ENCODE data around the gene RBM25. TPM values are rescaled to one million over a fixed set of nuclear protein-coding genes. Genes with fewer than 3 reads are reported as not detected.

Gene RBM25
- total RNA-seq, 1 experiment from 2014 or later: 59.7 TPM

DNA sequence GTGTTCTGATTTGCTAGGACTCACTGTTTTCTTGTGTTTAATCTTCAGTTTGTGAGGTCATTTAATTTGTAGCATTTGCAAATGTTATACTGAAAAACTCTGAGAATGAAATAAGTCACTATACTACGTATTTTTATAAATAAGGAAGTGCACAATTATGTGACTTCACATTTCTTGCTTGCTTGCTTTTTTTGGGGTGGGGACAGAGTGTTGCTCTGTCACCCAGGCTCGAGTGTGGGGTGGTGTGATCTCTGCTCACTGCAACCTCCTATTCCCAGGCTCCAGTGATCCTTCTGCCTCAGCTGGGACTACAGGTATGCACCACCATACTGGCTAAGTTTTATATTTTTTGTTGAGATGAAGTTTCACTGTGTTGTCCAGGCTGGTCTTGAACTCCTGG lies 32.7 kb downstream of the RBM25 start:
- Histone ChIP-seq H3K27ac (ENCODE audit: low read length) (no peak overlapping the region), H3K9me3 (ENCODE audit: control insufficient read depth, insufficient read depth, low read depth, low read length) (no peaks in the 10 kb centered on the region), H3K36me3 (ENCODE audit: control insufficient read depth, insufficient read depth, low read length) (peaks cover 16% of the 10 kb centered on the region), H3K27me3 (ENCODE audit: control insufficient read depth, insufficient read depth, low read length) (no peaks in the 10 kb centered on the region), H3K4me3 (ENCODE audit: low read depth in 2 of 2, low read length in 2 of 2) (no peak overlapping the region), H3K4me1 (ENCODE audit: control insufficient read depth, insufficient read depth, low read length) (no peaks in the 10 kb centered on the region)
- DNase-seq (ENCODE audit: low read depth, low spot score) (no peak), ATAC-seq (no peak)
- POLR2A ChIA-PET: no interaction called here
- CTCF ChIA-PET: no interaction called here
- BruUV-seq (replicated peaks): no TSS peak
- TF ChIP-seq SIN3A (IDR thresholded peaks at IDR 0.05; ENCODE audit: borderline replicate concordance, insufficient read depth, low read depth, low read length) (no peak), TCF7L2 (IDR thresholded peaks at IDR 0.05; ENCODE audit: low read depth, low read length) (no peak), POLR2AphosphoS5 (IDR thresholded peaks at IDR 0.05; ENCODE audit: low read depth, low read length) (no peak)
- TF ChIP-seq, protein P1, sequence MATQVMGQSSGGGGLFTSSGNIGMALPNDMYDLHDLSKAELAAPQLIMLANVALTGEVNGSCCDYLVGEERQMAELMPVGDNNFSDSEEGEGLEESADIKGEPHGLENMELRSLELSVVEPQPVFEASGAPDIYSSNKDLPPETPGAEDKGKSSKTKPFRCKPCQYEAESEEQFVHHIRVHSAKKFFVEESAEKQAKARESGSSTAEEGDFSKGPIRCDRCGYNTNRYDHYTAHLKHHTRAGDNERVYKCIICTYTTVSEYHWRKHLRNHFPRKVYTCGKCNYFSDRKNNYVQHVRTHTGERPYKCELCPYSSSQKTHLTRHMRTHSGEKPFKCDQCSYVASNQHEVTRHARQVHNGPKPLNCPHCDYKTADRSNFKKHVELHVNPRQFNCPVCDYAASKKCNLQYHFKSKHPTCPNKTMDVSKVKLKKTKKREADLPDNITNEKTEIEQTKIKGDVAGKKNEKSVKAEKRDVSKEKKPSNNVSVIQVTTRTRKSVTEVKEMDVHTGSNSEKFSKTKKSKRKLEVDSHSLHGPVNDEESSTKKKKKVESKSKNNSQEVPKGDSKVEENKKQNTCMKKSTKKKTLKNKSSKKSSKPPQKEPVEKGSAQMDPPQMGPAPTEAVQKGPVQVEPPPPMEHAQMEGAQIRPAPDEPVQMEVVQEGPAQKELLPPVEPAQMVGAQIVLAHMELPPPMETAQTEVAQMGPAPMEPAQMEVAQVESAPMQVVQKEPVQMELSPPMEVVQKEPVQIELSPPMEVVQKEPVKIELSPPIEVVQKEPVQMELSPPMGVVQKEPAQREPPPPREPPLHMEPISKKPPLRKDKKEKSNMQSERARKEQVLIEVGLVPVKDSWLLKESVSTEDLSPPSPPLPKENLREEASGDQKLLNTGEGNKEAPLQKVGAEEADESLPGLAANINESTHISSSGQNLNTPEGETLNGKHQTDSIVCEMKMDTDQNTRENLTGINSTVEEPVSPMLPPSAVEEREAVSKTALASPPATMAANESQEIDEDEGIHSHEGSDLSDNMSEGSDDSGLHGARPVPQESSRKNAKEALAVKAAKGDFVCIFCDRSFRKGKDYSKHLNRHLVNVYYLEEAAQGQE (IDR thresholded peaks at IDR 0.05; ENCODE audit: insufficient read depth in 1 of 2, low read depth in 2 of 2, low read length in 1 of 2): no peak
- TF ChIP-seq, protein P2, sequence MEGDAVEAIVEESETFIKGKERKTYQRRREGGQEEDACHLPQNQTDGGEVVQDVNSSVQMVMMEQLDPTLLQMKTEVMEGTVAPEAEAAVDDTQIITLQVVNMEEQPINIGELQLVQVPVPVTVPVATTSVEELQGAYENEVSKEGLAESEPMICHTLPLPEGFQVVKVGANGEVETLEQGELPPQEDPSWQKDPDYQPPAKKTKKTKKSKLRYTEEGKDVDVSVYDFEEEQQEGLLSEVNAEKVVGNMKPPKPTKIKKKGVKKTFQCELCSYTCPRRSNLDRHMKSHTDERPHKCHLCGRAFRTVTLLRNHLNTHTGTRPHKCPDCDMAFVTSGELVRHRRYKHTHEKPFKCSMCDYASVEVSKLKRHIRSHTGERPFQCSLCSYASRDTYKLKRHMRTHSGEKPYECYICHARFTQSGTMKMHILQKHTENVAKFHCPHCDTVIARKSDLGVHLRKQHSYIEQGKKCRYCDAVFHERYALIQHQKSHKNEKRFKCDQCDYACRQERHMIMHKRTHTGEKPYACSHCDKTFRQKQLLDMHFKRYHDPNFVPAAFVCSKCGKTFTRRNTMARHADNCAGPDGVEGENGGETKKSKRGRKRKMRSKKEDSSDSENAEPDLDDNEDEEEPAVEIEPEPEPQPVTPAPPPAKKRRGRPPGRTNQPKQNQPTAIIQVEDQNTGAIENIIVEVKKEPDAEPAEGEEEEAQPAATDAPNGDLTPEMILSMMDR (IDR thresholded peaks at IDR 0.05): no peak
- in situ Hi-C loops (cut with HindIII; ENCODE audit: low pct_unique_long_range_greater_than_20kb, low sequenced_read_pairs): no loop called here
- intact Hi-C loops (cut with micrococcal nuclease; ENCODE audit: unreplicated experiment): no loop called here

DNA sequence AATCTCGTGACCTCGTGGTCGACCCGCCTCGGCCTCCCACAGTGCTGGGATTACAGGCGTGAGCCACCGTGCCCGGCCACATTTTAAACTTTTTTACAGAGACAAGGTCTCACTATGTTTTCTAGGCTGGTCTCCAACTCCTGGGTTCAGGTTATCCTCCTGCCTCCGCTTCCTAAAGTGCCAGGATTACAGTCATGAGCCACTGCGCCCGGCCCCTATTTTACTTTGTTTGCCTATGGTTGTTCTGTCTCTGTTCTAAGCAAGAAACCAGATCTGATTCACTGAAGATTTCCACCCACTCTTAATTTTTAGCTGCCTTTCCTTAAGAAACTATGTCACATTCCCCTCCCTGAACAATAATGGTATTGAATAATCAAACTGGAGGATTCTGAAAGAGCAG lies 39.1 kb downstream of the RBM25 start:
- ChIA-PET CTCF (no interaction called here), POLR2A (no interaction called here)
- DNase-seq (ENCODE audit: low read depth, low spot score) (no peak), ATAC-seq (no peak)
- Histone ChIP-seq H3K4me3 (ENCODE audit: low read depth in 2 of 2, low read length in 2 of 2) (no peak overlapping the region), H3K36me3 (ENCODE audit: control insufficient read depth, insufficient read depth, low read length) (peaks cover 25% of the 10 kb centered on the region), H3K27me3 (ENCODE audit: control insufficient read depth, insufficient read depth, low read length) (no peaks in the 10 kb centered on the region), H3K4me1 (ENCODE audit: control insufficient read depth, insufficient read depth, low read length) (no peaks in the 10 kb centered on the region), H3K27ac (ENCODE audit: low read length) (no peak overlapping the region), H3K9me3 (ENCODE audit: control insufficient read depth, insufficient read depth, low read depth, low read length) (no peaks in the 10 kb centered on the region)
- BruUV-seq (replicated peaks): no TSS peak
- intact Hi-C loops (cut with micrococcal nuclease; ENCODE audit: unreplicated experiment) (no loop called here), in situ Hi-C loops (cut with HindIII; ENCODE audit: low pct_unique_long_range_greater_than_20kb, low sequenced_read_pairs) (no loop called here)
- TF ChIP-seq SIN3A (IDR thresholded peaks at IDR 0.05; ENCODE audit: borderline replicate concordance, insufficient read depth, low read depth, low read length) (no peak), POLR2AphosphoS5 (IDR thresholded peaks at IDR 0.05; ENCODE audit: low read depth, low read length) (no peak), TCF7L2 (IDR thresholded peaks at IDR 0.05; ENCODE audit: low read depth, low read length) (no peak)
- TF ChIP-seq, protein P1 (IDR thresholded peaks at IDR 0.05; ENCODE audit: insufficient read depth in 1 of 2, low read depth in 2 of 2, low read length in 1 of 2): no peak
- TF ChIP-seq, protein P2 (IDR thresholded peaks at IDR 0.05): no peak
